H9 (cell line): Measurements from ENCODE around the gene GCSH. TPM values are rescaled to one million over a fixed set of nuclear protein-coding genes. Genes with fewer than 3 reads are reported as not detected.

Experiments
- DNase-seq: peaks from one replicate; pipeline ENCODE4 v3.0.0-alpha.2; 2017
- H2AFZ ChIP-seq: one replicate; pipeline ENCODE4 v1.6.1; 2013; ENCODE audit warnings: mild to moderate bottlenecking, low read length, control low read depth, moderate library complexity
- H2AK5ac ChIP-seq: 2 replicates; pipeline ENCODE4 v1.6.1; 2013; ENCODE audit warnings: low read length, control low read depth, mixed read lengths; ENCODE audit not compliant: insufficient read length
- H2BK120ac ChIP-seq: one replicate; pipeline ENCODE4 v1.6.1; 2013; ENCODE audit warnings: low read depth, mild to moderate bottlenecking, low read length, control low read depth, inconsistent platforms; ENCODE audit not compliant: poor library complexity, severe bottlenecking
- H2BK12ac ChIP-seq: 2 replicates; pipeline ENCODE4 v1.6.1; 2013; ENCODE audit warnings: low read length, control low read depth, mixed read lengths, low read depth; ENCODE audit not compliant: insufficient read length
- H2BK15ac ChIP-seq: 2 replicates; pipeline ENCODE4 v1.6.1; 2013; ENCODE audit warnings: low read depth, low read length, control low read depth
- H2BK20ac ChIP-seq: one replicate; pipeline ENCODE4 v1.6.1; 2013; ENCODE audit warnings: low read depth, mild to moderate bottlenecking, low read length, control low read depth, inconsistent platforms; ENCODE audit not compliant: poor library complexity, severe bottlenecking
- H2BK5ac ChIP-seq: 2 replicates; pipeline ENCODE4 v1.6.1; 2013; ENCODE audit warnings: low read length, control low read depth, mixed read lengths; ENCODE audit not compliant: insufficient read length
- H3K14ac ChIP-seq: 2 replicates; pipeline ENCODE4 v1.6.1; 2013; ENCODE audit warnings: low read length, control low read depth; ENCODE audit not compliant: insufficient read depth
- H3K18ac ChIP-seq: 2 replicates; pipeline ENCODE4 v1.6.1; 2013; ENCODE audit warnings: low read depth, mild to moderate bottlenecking, mixed read lengths, low read length, control low read depth; ENCODE audit not compliant: insufficient read length
- H3K23ac ChIP-seq: 2 replicates; pipeline ENCODE4 v1.6.1; 2013; ENCODE audit warnings: low read length, control low read depth, mixed read lengths, low read depth; ENCODE audit not compliant: insufficient read length
- H3K23me2 ChIP-seq: 2 replicates; pipeline ENCODE4 v1.6.1; 2013; ENCODE audit warnings: low read depth, mild to moderate bottlenecking, mixed read lengths, low read length, control low read depth; ENCODE audit not compliant: insufficient read length, poor library complexity, severe bottlenecking
- H3K27ac ChIP-seq: 2 replicates; pipeline ENCODE4 v1.5.1; 2013; ENCODE audit warnings: low read length, control low read depth, mixed read lengths, low read depth; ENCODE audit not compliant: insufficient read length
- H3K27me3 ChIP-seq: 2 replicates; pipeline ENCODE4 v1.6.1; 2013; ENCODE audit warnings: low read length, control low read depth, inconsistent platforms; ENCODE audit not compliant: insufficient read depth
- H3K4ac ChIP-seq: 2 replicates; pipeline ENCODE4 v1.6.1; 2013; ENCODE audit warnings: low read depth, mild to moderate bottlenecking, control low read depth, inconsistent platforms, low read length, moderate library complexity
- H3K4me1 ChIP-seq: 2 replicates; pipeline ENCODE4 v1.6.1; 2013; ENCODE audit warnings: low read length, control low read depth, inconsistent platforms; ENCODE audit not compliant: insufficient read depth
- H3K4me2 ChIP-seq: 2 replicates; pipeline ENCODE4 v1.6.1; 2013; ENCODE audit warnings: low read length, control low read depth, mixed read lengths; ENCODE audit not compliant: insufficient read length, insufficient read depth
- H3K56ac ChIP-seq: 2 replicates; pipeline ENCODE4 v1.6.1; 2013; ENCODE audit warnings: low read depth, mild to moderate bottlenecking, mixed read lengths, low read length, control low read depth; ENCODE audit not compliant: insufficient read length
- H3K79me1 ChIP-seq: 2 replicates; pipeline ENCODE4 v1.6.1; 2013; ENCODE audit warnings: low read depth, mild to moderate bottlenecking, moderate library complexity, low read length, control low read depth, inconsistent platforms; ENCODE audit not compliant: insufficient read depth, poor library complexity, severe bottlenecking
- H3K79me2 ChIP-seq: 2 replicates; pipeline ENCODE4 v1.6.1; 2013; ENCODE audit warnings: low read length, control low read depth, inconsistent platforms; ENCODE audit not compliant: insufficient read depth
- H3K9ac ChIP-seq: 2 replicates; pipeline ENCODE4 v1.6.1; 2013; ENCODE audit warnings: low read length, control low read depth, mixed read lengths; ENCODE audit not compliant: insufficient read length; ENCODE audit errors: extremely low read depth
- H3K9me3 ChIP-seq: one replicate; pipeline ENCODE4 v1.6.1; 2013; ENCODE audit warnings: low read depth, low read length, inconsistent platforms; ENCODE audit not compliant: control insufficient read depth
- H3T11ph ChIP-seq: one replicate; pipeline ENCODE4 v1.6.1; 2013; ENCODE audit warnings: mild to moderate bottlenecking, low read length, control low read depth, inconsistent platforms
- H4K20me1 ChIP-seq: one replicate; pipeline ENCODE4 v1.6.1; 2013; ENCODE audit not compliant: control insufficient read depth, insufficient read length, insufficient read depth
- H4K5ac ChIP-seq: 2 replicates; pipeline ENCODE4 v1.6.1; 2013; ENCODE audit warnings: low read depth, mild to moderate bottlenecking, mixed read lengths, low read length, control low read depth; ENCODE audit not compliant: insufficient read length
- H4K8ac ChIP-seq: replicated peaks from 2 replicates; pipeline ENCODE4 v1.6.1; 2013; ENCODE audit warnings: low read length, control low read depth, mixed read lengths, low read depth; ENCODE audit not compliant: insufficient read length
- H4K91ac ChIP-seq: 2 replicates; pipeline ENCODE4 v1.6.1; 2013; ENCODE audit warnings: low read depth, mild to moderate bottlenecking, moderate library complexity, mixed read lengths, low read length, control low read depth; ENCODE audit not compliant: insufficient read length
- H3K27ac Mint-ChIP-seq, 3 experiments: 2 replicates in 2 of 3; 3 replicates in 1 of 3; pipeline ENCODE4 v1.8.0; 2020 to 2021; ENCODE audit warnings: mixed read lengths in 3 of 3, mild to moderate bottlenecking in 1 of 3, moderate library complexity in 1 of 3
- H3K27me3 Mint-ChIP-seq: 2 replicates; pipeline ENCODE4 v1.8.0; 2021; ENCODE audit warnings: low read depth, mild to moderate bottlenecking, moderate library complexity, mixed read lengths
- H3K36me3 Mint-ChIP-seq, 3 experiments: 2 replicates in 2 of 3; 3 replicates in 1 of 3; pipeline ENCODE4 v1.8.0; 2020 to 2021; ENCODE audit warnings: low read depth in 3 of 3, mixed read lengths in 3 of 3; ENCODE audit not compliant: insufficient read depth in 1 of 3
- H3K4me1 Mint-ChIP-seq, 2 experiments: 2 replicates each; pipeline ENCODE4 v1.8.0; 2020; ENCODE audit warnings: mixed read lengths in 2 of 2
- H3K4me3 Mint-ChIP-seq, 2 experiments: 2 replicates in 1 of 2; 3 replicates in 1 of 2; pipeline ENCODE4 v1.8.0; 2020 to 2021; ENCODE audit warnings: mild to moderate bottlenecking in 2 of 2, mixed read lengths in 2 of 2, moderate library complexity in 1 of 2
- H3K9me3 Mint-ChIP-seq, 2 experiments: 2 replicates in 1 of 2; 3 replicates in 1 of 2; pipeline ENCODE4 v1.8.0; 2020; ENCODE audit warnings: mild to moderate bottlenecking in 2 of 2, mixed read lengths in 2 of 2, moderate library complexity in 1 of 2
- CTCF ChIP-seq: fragments of 200-600 bp; sonication (generic); conservative IDR thresholded peaks from 3 replicates; pipeline ENCODE4 v1.8.0; 2021; ENCODE audit warnings: antibody characterized with exemption, mild to moderate bottlenecking
- WGBS: extraction: QIAGEN DNeasy Blood & Tissue Kit; methylation state at CpG from one replicate; pipeline ENCODE4 v1.1.7; 2013; ENCODE audit warnings: missing lambda C conversion rate, low lambda C conversion rate, mixed read lengths; ENCODE audit not compliant: insufficient read length; ENCODE audit errors: extremely low coverage; 5-methylcytosine and 5-hydroxymethylcytosine counted together
- total RNA-seq: library from RNA; stranded (reverse); gene quantifications from 2 replicates; pipeline ENCODE4 v1.2.1, GENCODE V29; 2021

GCSH gene
- total RNA-seq, 1 experiment from 2014 or later, result 87.4 TPM

GRCh38 chr16:81136390-81137335 is 40.5 kb upstream of the GCSH start:
- Mint-ChIP-seq H3K9me3 (no peaks in the 10 kb centered on the region; a peak in 1 of 5 replicates), H3K27ac (peak overlapping the region in 2 of 3 experiments; percentile 5 to 44; a peak in 2 of 7 replicates), H3K27me3 (no peaks in the 10 kb centered on the region; the same call in none of the 2 replicates), H3K4me3 (no peak overlapping the region), H3K36me3 (no peaks in the 10 kb centered on the region), H3K4me1 (peaks cover 12 to 19% of the 10 kb centered on the region in 2 experiments)
- no peaks in the 10 kb centered on the region for H3K27me3 ChIP-seq
- H3K4ac ChIP-seq, result no peak overlapping the region
- H2BK20ac ChIP-seq, result no peak overlapping the region
- H3K27ac ChIP-seq, result no peak overlapping the region
- H2AFZ ChIP-seq, result no peak overlapping the region
- H3K56ac ChIP-seq, result no peak overlapping the region
- H3K9ac ChIP-seq, result no peak overlapping the region
- no peak overlapping the region for H4K91ac ChIP-seq
- H2BK15ac ChIP-seq, result no peak overlapping the region
- no peak for DNase-seq
- no peak overlapping the region for H2AK5ac ChIP-seq
- H3K79me2 ChIP-seq, result no peaks in the 10 kb centered on the region
- H3K79me1 ChIP-seq, result no peaks in the 10 kb centered on the region
- H3K23me2 ChIP-seq, result no peaks in the 10 kb centered on the region
- H2BK12ac ChIP-seq, result no peak overlapping the region
- no peak overlapping the region for H3K23ac ChIP-seq
- H3K4me1 ChIP-seq, result no peaks in the 10 kb centered on the region; the same call in 1 of the 2 replicates
- H3K18ac ChIP-seq, result no peak overlapping the region
- no peak overlapping the region for H3T11ph ChIP-seq
- TF ChIP-seq CTCF, result no peak
- H3K4me2 ChIP-seq, result no peak overlapping the region
- no peak overlapping the region for H2BK120ac ChIP-seq
- no CpG with 5 or more reads among the region's 12 CpGs for WGBS
- H2BK5ac ChIP-seq, result no peak overlapping the region
- no peak overlapping the region for H4K5ac ChIP-seq
- no peaks in the 10 kb centered on the region for H4K20me1 ChIP-seq
- H3K14ac ChIP-seq, result no peak overlapping the region
- H3K9me3 ChIP-seq, result no peaks in the 10 kb centered on the region
- no peak overlapping the region for H4K8ac ChIP-seq
